HG02840 (cell line): Measurements from ENCODE around the gene ORC1.

ENCODE experiments used
- ATAC-seq: cut with Tn5 transposase; IDR thresholded peaks from one replicate; pipeline ENCODE4 v1.9.1; 2021; ENCODE audit warnings: mild to moderate bottlenecking, moderate library complexity, moderate number of reproducible peaks; ENCODE audit not compliant: unreplicated experiment, low FRiP score

Gene ORC1

DNA sequence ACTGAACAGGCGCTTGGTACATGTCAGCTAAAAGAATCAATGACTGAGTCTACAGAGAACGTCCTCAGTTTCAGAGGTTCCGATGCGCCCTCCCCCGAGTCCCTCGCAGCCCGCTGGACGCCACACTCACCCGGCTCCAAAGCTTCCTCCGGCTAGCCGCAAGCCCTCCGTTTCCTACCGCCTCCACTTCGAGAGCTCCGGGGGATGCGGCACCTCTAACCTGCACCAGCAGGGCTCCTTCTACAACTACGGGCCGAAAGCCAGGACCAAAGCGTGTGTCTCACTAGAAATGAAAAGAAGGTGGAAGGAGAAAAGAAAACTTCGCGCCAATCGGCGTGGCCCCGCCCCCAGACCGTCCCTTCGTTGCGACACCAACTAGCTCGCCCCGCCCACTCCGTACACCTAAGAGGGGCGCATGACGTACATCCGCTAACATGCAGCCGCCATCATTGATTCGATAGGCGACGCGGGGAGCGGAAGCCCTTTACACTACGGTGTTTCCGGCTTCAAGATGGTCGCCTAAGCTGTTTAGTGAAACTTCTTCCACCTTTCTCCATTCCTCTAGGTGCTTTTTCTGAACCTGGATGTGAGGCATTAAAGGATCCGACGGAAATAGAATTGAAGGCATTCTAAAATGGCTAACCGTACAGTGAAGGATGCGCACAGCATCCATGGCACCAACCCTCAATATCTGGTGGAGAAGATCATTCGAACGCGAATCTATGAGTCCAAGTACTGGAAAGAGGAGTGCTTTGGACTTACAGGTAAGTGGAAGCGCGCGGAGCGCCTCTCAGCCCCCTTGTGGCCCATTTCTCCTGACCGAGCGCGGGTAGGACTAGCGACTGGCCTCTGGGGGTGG lies at the start of gene ORC1, which contains the start of gene PRPF38A:
Gene ORC1, minus strand, starts transcription at position 308 of the 859 bp plus-strand sequence. CDS start 2,200 bp downstream, outside the sequence.
Gene PRPF38A, plus strand, starts transcription at position 487 of the 859 bp plus-strand sequence. Its CDS starts 148 bp downstream, at position 635.
- ATAC-seq: peak; percentile 90

DNA sequence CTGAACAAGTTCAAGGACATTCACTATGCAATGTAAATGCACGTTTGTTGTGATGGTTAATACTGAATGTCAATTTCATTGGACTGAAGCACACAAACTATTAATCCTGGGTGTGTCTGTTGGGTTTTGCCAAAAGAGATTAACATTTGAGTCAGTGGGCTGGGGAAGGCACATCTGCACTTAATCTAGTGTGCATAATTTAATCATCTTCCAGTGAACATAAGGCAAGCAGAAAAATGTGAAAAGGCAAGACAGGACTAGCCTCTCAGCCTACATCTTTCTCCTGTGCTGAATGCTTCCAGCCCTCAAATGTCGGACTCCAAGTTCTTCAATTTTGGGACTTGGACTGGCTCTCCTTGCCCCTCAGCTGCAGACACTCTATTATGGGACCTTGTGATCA lies 40.2 kb upstream of the ORC1 start:
- ATAC-seq: no peak

DNA sequence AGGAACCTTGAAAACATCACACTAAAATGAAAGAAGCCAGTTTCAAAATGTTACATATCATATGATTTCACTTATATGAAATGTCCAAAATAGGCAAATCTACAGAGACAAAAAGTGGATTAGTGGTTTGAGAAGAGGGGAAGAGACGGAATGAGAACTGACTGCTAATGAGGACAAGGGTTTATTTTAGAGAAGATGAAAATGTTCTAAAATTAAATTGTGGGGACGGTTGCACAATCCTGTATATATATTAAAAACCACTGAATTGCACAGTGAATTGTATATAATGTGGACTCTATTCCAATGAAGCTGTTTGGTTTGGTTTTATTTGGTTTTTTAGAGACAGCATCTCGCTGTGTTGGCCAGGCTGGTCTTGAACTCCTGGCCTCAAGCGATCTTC lies 35.8 kb upstream of the ORC1 start:
- ATAC-seq: no peak

DNA sequence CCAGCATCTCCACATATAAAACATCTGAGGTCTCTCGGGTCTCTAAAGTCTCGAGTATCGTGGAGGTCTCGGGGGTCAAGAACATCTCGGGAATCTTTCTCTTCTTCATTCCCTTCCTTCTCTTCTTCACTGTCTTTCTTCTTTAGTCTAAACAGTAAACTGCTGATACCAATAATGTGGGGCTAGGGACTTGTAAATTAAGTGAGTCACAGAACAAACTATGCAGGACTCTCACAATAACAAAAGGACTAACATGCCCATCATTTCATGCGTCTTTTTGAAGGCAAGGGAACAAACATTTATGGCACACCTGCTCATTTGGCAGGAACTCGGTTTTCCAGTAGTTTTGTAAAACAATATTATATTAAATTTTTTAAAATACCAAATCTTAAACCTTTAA lies 32.6 kb upstream of the ORC1 start:
- ATAC-seq: no peak

DNA sequence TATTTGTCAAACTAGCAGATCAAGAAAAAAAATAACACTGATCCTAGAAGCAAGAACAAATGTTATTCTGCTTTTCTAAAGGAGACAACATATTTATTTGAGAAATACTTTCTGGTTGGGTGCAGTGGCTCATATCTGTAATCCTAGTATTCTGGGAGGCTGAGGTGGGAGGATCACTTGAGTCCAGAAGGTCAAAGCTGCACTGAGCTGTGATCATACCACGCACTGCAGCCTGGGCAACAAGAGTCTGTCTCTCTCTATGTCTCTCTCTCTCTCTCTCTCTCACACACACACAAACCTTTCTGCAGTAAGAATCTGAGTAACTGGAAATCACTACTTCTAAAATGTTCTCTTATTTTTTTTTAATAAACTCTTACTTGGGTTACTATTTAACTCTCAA lies 31.4 kb upstream of the ORC1 start:
- no peak for ATAC-seq

DNA sequence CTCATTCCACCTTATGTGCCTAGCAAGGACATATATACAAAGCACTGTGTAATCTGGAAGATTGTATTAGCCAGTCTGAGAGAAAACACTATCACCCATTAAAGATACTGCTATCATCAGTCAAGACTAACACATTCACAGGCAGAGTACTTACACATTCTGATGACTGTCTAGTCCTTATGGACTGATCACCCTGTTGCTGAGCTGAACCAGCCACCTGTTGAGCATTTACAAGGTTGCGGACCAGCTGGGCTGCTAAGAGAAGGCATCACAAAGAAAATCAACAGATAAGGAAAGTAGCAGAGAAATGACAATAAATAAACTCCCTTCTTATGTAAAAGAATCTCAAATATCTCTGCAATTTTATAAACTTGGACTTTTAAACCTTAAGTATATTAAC lies 31.0 kb upstream of the ORC1 start:
- ATAC-seq: no peak

DNA sequence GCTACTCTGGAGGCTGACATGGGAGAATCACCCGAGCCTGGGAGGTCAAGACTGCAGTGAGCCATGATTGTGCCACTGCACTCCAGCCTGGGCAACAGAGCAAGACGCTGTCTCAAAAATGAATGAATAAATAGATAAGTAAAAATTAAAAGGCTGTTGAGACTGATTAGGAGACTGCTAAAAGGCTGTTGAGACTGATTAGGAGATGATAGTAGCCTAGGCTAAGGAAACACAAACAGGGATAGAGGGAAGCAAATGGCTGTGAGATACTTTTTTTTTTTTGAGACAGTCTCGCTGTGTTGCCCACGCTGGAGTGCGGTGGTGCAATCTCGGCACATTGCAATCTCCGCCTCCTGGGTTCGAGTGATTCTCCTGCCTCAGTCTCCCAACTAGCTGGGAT lies 28.6 kb upstream of the ORC1 start:
- ATAC-seq: no peak

DNA sequence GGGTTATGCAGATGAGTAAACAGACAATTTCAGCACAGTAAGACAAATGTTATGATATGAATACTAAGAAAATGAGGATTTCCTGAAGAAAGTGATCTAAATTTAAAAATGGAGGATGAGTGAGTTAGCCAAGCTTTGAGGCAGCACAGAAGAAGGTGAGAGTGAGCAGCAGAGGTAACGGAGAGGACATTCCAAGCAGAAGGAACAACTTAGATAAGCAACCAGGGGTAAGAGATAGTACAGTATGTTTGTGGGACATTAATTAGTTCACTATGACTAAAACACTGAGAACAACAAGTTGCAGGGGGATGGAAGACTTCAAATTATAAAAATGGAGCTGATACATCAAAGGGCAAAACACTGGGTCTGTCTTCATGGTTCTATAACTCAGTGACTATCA lies 22.9 kb upstream of the ORC1 start:
- no peak for ATAC-seq

DNA sequence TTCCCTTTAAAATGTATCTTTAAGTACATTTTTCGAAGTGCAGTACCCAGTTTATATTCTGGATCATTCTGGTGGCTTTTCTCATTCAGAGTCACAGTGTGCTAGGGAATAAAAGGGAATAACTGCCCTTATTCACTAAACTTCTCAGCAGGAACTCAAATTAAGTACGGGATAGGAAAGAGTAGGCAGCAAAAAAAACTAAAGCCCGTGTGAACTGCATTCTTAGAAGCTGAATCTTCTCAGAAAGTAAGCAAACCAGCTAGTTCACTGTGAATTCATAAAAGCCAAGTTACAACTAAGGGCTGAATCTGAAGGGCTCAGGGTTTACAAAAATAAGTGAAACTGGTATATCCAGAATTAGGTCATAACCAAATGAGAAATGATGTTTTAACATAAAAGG lies 22.1 kb upstream of the ORC1 start:
- ATAC-seq: no peak

DNA sequence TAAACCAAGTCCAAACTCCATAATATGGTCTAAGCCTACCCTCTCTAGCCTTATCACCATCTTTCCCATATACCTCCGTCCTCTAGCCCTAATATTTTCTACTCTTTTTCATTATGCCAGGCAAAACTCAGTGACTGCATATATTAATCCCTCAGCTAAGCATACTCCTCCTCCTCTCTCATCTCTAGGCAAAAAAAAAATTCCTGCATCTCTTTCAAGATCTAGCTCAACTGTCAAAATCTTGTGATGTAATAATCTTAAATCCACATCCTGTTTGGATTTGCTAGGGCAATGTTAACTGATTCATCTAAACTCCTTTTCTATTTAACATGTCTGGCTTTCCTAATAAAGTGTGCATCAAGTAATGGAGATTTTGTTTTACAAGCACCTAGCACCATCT lies 20.6 kb upstream of the ORC1 start:
- no peak for ATAC-seq

DNA sequence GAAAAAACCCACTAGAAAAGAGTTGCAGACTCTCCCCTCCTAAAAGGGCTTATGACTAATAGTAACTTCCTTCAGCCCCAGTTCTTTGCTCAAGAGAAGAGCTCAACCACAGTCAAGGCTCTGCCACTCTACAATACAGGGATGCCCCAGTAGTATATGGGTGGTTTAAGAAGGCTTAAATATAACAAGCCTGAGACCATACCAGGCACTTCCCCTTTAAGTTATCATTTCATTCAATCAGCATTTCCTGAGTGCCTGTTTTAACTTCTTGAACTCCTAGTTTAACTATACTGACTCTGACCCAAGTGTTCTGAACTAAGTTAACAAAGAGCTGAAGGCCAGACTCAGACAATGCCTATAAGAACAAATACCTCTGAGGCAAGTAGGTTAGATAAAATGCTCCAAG lies 20.0 kb upstream of the ORC1 start:
- no peak for ATAC-seq

DNA sequence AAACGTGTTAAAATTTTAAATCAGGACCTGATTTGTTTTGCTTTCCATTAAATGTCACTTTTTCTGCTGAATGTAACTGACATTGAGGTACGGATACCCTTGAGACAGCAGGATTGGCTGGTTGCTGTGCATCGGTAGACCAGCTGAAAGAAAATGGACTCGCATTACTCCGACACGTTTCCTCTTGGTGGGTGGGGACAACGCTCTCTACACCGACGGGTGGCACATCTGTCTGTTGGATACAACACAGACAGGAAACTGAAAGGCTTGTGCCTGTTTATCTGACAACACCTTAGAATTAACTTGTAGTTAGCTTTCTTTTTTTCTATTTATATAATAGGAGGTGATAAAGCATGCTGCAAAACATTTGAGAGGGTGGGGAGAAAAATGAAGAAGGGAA lies 19.5 kb upstream of the ORC1 start:
- no peak for ATAC-seq

DNA sequence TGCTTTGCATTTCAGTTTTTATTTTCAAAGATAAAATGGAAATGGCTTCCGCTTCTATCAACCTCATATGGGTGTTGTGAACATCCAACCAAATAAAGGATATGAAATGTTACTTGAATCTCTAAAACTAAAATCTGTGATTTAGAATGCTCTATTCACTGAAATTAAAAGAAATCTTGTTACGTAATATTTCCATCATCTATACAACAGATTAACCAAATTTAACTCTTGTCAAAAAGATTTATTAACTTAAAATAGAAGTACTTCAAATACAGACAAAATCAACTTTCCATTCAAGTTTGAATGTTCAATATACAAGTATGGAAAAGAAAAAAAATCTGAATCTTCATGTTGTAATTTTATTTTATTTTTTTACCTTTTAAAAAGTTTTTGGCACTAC lies 18.8 kb upstream of the ORC1 start:
- ATAC-seq: no peak

DNA sequence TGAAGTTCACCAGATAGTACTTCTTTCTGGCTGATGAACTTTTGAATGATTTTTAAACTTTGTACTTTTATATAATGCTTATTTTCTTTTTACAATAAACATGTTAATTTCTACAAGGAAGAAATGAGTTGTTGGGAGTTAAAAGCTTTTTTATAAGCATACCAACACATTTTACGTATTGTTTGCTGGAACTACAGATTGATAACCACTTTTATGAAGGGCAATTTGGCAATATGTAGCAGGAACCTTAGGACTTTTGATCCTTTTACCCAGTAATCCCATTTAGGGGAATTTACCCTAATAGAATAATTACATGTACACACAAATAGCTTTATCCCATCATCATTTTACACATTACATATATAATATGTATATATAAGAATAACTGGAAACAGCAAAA lies 16.5 kb upstream of the ORC1 start:
- no peak for ATAC-seq

DNA sequence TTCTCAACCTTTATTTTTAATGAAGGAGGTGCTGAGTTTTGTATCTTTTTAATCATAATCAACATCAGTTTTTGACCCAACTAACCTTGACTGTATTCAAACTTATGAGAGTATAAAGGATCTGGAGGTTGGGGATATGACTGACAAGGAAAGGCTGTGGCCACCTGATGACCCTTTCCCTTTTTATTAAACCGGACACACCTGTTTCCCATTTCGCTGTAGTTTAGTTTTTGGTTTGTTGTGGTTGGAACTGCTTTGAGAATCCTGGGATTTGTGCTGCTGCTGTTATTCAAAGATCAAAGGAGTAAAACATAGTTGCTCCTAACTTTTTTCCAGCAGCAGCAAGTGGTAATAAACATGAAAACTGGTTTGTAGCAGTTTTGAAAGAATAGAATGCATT lies 12.6 kb upstream of the ORC1 start:
- ATAC-seq: no peak

DNA sequence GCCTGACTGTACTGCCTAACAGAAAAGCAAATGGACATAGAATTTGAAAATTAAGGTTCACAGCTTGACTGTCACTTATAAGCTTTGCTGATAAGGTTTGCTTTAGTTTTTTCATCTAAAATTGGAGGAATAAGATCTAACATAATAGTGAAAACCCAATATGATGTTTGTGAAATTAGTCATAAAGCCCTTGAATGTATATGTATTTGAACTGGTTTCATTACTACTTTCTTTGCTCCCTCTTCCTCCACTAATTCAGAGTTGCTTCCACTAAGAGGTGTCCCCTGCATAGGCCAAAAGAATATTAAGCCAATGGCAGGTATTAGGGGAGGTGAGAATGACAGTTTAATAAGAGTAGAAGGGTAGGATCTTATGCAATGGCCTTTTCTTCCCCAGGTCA lies 10.7 kb upstream of the ORC1 start:
- no peak for ATAC-seq

DNA sequence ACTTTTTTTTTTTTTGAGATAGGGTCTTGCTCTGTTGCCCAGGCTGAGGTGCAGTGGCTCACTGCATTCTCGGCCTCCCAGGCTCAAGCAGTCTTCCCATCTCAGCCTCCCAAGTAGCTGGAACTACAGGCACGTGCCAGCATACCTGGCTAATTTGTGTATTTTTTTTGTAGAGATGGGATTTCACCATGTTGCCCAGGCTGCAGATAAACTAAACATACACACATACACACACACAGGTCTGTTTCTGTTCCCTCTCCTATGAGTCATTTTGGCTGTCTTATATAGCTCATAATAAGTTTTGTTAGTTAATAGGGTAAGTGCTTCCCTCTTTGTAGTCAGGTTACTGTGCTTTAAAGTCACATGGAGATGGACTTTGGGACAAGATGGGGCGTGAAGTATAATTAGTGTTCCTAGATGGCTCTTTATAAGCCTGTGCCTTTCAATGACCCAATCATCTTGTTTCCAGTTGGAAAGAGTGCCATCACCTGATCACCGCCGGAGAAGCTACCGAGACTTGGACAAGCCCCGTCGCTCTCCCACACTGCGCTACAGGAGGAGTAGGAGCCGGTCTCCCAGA lies 9.3 kb upstream of the ORC1 start:
- no peak for ATAC-seq

DNA sequence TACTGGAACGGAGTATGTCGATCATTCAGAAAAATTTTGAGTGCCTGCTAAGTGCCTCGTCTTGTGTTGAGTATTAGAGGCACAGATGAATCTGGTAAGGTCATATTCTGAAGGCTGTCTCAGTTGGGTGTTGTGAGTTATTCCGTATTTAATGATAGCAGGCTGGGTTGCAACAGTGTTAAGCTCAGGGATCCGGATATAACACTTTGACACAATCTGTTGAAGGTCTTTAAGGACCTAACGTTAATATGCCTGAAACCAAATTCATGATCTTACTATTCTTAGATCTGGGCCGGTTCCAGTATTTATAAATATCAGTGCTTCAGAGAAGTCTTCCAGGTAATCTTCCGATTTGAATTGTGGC lies 734 bp upstream of the ORC1 start:
- no peak for ATAC-seq

DNA sequence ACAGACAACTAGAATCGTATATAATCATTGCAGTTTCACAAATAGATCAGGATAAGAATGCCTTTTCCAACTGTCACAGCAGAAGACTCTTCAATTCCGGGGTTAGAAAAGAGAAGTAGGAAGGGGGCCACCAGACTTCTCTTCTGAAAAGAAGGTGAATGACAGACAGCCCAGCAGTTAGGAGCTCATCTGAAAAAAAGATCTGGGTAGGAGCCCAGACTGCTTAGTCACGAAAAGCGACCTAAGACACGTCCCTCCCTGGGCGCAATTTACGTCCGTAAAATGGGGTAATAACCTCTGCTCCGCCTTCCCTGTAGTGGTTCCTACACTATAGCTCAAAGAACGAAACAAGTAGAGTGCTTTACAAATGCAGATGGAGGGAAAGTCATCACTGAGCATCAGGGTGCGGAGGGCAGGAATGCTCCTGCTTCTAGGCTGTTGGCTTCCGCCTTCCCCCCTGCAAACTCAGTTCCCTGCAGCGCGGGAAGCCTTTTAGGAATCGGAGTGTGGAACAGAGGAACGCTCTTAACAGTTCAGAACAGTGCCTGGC lies 582 bp downstream of the ORC1 start:
- ATAC-seq: peak; percentile 39

DNA sequence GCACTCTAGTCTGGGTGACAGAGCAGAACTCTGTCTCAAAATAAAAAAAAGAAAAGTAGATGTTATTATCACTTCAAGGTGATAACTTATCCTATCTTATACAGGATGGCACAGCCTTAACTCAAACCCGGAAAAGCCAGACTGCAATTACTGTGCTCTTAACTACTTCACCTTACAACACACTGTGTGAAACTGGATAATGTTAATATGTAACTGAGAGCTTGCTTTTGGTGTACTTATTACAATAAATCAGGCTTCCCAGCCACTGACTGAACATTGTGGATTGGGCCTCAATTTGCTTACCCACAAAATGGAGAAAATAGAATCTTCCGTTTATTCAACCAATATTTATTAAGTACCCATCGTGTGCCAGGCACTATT lies 1.4 kb downstream of the ORC1 start:
- ATAC-seq: no peak

DNA sequence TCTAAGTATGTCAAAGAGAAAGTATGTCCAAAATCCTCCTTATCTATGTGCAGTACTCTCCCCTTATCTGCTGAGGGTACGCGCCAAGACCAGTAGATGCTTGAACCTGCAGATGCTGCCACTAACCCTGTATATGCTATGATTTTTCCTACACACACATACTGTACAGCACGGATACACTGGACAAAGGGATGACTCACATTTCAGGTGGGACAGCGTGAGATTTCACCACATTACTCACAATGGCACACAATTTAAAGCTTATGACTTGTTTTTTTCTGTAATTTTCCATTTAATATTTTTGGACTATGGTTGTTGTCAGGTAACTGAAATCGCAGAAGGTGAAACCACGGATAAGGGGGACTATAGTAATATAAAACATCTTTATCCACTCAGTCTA lies 4.1 kb downstream of the ORC1 start:
- ATAC-seq: no peak

DNA sequence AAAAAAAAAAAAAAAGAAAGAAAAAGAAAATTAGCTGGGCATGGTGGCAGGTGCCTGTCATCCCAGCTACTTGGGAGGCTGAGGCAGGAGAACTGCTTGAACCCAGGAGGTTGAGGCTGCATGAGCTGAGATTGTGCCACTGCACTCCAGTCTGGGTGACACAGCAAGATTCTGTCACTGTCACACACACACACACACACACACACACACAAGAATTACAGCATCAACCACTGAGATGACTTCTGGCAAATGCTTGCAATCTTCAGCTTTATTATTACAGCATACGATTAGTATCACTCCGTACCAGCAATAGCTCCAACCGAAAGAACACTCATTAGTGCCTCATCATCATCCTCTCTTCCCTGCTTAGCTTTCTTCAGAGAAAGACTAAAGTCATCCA lies 4.6 kb downstream of the ORC1 start:
- ATAC-seq: no peak
